Loucy (cell line): Measurements from ENCODE around the gene LGALS1.

Experiments used
- EZH2phosphoT487 ChIP-seq: fragments of 200-600 bp; IDR thresholded peaks from 2 replicates; pipeline ENCODE4 v1.6.1; 2018; ENCODE audit warnings: antibody characterized with exemption, mild to moderate bottlenecking, moderate library complexity, borderline replicate concordance
- TF ChIP-seq, protein P1 (sequence below): fragments of 200-600 bp; sonication (generic); conservative IDR thresholded peaks from 2 replicates; pipeline ENCODE4 v1.5.1; 2014; ENCODE audit warnings: mild to moderate bottlenecking, antibody characterized with exemption, low read length

DNA sequence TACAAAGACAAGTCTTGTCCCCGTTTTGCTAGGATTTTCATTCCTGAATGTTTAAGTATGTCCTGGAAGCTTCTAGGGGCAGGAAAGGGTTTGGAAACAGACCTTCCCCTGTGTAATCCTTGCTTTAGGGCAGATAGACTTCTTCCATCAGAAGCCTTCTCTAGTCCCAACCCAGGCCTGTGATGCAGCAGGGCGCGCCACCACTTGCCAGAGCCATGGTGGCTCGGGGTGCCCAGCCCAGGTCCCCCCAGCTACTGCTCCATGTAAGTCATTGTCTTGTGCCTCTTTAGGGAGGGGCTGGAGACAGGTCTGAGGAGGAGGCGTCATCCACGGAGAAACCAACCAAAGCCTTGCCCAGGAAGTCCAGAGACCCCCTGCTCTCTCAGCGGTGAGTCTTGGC, 15.0 kb downstream of the LGALS1 start:
- TF ChIP-seq, protein P1, sequence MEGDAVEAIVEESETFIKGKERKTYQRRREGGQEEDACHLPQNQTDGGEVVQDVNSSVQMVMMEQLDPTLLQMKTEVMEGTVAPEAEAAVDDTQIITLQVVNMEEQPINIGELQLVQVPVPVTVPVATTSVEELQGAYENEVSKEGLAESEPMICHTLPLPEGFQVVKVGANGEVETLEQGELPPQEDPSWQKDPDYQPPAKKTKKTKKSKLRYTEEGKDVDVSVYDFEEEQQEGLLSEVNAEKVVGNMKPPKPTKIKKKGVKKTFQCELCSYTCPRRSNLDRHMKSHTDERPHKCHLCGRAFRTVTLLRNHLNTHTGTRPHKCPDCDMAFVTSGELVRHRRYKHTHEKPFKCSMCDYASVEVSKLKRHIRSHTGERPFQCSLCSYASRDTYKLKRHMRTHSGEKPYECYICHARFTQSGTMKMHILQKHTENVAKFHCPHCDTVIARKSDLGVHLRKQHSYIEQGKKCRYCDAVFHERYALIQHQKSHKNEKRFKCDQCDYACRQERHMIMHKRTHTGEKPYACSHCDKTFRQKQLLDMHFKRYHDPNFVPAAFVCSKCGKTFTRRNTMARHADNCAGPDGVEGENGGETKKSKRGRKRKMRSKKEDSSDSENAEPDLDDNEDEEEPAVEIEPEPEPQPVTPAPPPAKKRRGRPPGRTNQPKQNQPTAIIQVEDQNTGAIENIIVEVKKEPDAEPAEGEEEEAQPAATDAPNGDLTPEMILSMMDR, result no peak
- no peak for TF ChIP-seq EZH2phosphoT487
